Stimulated activated naive CD4-positive, alpha-beta T cell treated with Interleukin-2 at 50 U/mL for 16 hours (primary cell): Measurements from ENCODE around the gene RBM38.

Source experiments
- DNase-seq: peaks from one replicate; lab custom pipeline; 2025; lab: John Stamatoyannopoulos, UW

The RBM38 gene

DNA sequence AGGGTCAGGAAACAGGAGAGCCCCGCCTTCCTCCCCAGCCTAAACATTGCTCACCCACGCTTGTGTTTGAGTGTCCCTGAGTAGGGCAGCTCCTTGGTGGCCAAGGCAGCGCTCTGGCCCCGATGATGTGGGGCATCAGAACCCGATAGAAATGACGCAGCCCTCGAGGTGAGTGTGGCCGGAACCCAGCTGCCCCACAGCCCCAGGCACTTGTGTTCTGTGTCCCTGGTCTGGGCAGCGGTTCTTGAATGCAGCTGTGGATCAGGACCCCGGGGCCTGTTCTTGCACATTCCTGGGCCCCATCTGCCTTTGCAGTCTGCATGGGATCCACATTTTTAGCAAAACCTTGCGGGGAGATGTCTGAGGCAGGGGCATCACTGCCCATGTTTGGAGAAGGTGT is 12.8 kb downstream of the RBM38 start:
- DNase-seq, result no peak

- no peak for DNase-seq
These were observed 13.3 kb downstream of the RBM38 start for GRCh38 chr20:57404419-57405072.

GRCh38 chr20:57405236-57406016 is 14.2 kb downstream of the RBM38 start:
- DNase-seq, result no peak

DNA sequence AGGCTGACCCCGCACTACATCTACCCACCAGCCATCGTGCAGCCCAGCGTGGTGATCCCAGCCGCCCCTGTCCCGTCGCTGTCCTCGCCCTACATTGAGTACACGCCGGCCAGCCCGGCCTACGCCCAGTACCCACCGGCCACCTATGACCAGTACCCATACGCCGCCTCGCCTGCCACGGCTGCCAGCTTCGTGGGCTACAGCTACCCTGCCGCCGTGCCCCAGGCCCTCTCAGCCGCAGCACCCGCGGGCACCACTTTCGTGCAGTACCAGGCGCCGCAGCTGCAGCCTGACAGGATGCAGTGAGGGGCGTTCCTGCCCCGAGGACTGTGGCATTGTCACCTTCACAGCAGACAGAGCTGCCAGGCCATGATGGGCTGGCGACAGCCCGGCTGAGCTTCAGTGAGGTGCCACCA is 16.4 kb downstream of the RBM38 start:
- no peak for DNase-seq

DNA sequence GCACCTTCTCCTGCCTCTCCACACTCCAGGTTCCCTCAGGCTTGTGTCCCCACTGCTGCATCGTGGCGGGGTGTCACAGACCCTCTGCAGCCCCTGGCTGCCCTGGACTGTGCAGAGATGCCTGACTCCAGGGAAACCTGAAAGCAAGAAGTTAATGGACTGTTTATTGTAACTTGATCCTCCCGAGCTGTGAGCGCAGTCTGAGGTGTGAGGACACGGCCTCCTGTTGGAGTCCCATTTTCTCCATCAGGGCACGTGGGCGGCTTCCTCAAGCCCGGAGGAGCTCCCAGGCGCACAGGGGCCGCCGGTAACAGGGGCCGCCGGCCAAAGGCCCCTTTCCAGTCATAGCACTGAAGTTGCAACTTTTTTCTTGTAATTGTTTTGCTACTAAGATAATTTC is 16.9 kb downstream of the RBM38 start:
- DNase-seq, result no peak

GRCh38 chr20:57408536-57409233 is 17.5 kb downstream of the RBM38 start:
- DNase-seq, result no peak

DNA sequence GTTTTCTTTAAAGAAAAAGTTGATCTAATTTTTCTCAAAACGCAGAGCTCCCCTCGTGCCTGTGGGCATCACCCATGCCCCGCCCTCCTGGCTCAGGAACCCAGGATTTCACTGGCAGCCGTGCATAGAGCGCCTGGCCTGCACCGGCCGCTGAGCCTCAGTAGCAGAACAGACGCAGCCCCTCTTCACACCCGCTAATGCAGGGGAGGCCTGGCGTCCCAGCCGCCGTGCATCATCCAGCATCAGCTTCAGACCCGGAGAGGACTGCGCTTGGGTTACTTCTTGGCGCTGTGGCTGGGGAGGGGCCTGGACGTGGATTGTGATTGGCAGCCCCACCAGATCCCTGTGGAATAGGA is 18.1 kb downstream of the RBM38 start:
- no peak for DNase-seq

GRCh38 chr20:57409672-57410397 is 18.6 kb downstream of the RBM38 start:
- no peak for DNase-seq

- DNase-seq, result no peak
These were observed 19.3 kb downstream of the RBM38 start for GRCh38 chr20:57410398-57410920.

DNA sequence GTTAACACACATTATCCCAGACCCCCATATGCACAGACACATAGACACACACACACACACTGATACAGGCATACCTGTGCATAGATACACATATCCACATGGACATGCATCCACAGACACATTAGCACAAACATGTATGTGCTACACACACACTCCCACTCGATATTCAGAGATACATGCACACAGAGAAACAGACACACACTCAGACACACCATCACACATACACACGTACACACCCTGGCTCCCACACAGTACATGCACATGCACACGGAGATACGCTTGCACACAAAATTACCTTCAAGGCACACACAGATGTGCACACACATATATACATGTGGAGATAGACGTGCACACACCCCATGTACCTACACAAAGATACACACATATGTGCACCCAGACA is 19.7 kb downstream of the RBM38 start:
- DNase-seq, result no peak

- no peak for DNase-seq
These were observed 20.4 kb downstream of the RBM38 start for GRCh38 chr20:57411406-57412283.

DNA sequence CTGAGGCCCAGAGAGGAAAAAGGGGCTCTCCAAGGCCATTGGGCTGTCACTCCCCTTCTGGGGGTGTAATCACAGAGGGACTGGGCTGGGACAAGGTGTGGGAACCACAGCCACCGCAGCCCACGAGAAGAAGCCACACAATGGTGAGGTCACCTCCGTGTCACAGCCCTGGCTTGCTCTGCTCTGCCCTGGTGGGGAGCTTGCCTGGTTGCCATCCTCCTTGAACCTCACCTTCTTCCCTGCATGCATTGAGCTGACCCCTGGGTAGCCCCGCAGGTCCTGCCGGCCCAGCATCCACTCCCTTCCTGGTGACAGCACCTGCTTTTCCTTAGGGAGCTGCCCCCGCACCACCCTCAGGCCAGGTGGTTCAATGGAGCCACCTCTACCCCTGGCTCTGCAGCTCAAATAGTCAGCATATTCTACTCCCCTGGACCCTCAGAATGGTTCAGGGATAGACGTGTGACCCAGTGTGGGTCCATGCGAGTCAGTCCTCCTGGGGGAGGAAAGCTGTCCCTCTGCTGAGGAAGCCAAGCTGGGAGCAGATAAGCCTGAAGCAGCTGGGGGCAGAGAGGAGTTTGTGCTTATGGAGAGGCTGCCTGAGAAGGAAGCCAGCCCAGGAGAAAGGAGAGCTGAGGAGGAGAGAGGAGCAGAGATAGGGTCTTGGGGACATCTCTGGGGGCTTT is 21.3 kb downstream of the RBM38 start:
- no peak for DNase-seq

- no peak for DNase-seq
These were observed 22.8 kb downstream of the RBM38 start for GRCh38 chr20:57413986-57414385.

GRCh38 chr20:57414867-57415592 is 23.8 kb downstream of the RBM38 start:
- no peak for DNase-seq

- DNase-seq, result no peak
These were observed 24.6 kb downstream of the RBM38 start for GRCh38 chr20:57415771-57416170.

DNA sequence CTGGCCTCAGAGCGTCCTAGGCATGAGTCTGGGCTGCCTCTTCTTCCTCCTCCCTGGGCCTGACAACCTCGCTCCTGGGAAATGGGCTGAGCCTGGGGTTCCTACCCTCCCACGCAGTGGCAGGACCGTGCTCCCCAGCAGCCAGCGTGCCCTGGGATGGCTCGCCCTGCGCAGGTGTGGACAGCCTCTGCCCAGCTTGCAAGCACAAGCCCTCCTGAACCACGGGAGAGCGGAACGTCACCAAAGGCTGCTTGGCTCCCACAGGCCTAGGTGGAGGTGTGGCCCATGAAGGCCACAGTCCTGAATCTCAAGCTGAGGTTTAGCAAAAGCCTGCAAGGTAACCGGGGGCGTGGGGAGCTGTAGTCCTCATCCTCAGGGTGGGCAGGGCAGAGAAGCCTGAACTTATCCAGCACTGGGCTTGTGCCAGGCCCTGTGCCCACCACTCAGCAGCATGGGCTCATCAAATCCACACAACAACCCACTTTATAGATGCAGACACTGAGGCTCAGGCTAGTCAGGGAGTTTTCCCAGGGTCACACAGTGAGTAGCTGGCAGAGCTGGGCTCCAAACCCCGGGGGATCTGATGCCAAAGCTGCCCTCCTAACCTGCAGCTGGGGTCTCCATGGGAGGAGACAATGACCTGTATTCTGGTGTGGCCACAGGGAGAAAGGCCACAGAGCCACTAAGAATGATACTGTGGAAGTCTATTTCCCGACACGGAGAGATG is 25.3 kb downstream of the RBM38 start:
- DNase-seq, result no peak

- no peak for DNase-seq
These were observed 26.0 kb downstream of the RBM38 start for GRCh38 chr20:57417051-57417689.

- DNase-seq, result no peak
These were observed 26.9 kb downstream of the RBM38 start for GRCh38 chr20:57417830-57418780.
